ENCODE measurements around the gene SYT14. TPM values are rescaled to one million over a fixed set of nuclear protein-coding genes. Genes with fewer than 3 reads are reported as not detected.

SYT14 gene
- total RNA-seq, 2 donors from 2014 or later, result 6.2 to 7.1 TPM

- H3K27me3 Mint-ChIP-seq (ENCODE audit: insufficient read depth), result no peaks in the 10 kb centered on the region
- no peak overlapping the region for H3K4me3 Mint-ChIP-seq
Measured at GRCh38 chr1:210085359-210085758, 147.3 kb downstream of the SYT14 start.

GRCh38 chr1:210087058-210087457 lies 149.0 kb downstream of the SYT14 start:
- Histone ChIP-seq H3K4me3 (ENCODE audit: low read length) (no peak overlapping the region), H3K36me3 (ENCODE audit: control insufficient read depth, insufficient read depth, low read length) (no peaks in the 10 kb centered on the region), H3K27ac (ENCODE audit: low read depth, low read length) (no peak overlapping the region), H3K9me3 (ENCODE audit: control insufficient read depth, low read length) (no peaks in the 10 kb centered on the region), H3K4me1 (ENCODE audit: control insufficient read depth, insufficient read depth, low read length) (peaks cover 6% of the 10 kb centered on the region), H3K9ac (ENCODE audit: extremely low read depth, low read length, poor library complexity, severe bottlenecking) (no peak overlapping the region), H3K27me3 (ENCODE audit: control insufficient read depth, insufficient read depth, low read length, poor library complexity, severe bottlenecking) (no peaks in the 10 kb centered on the region)
- peaks cover 5% of the 10 kb centered on the region for H3K4me1 Mint-ChIP-seq
- H3K36me3 Mint-ChIP-seq (ENCODE audit: low read depth), result peaks cover 2% of the 10 kb centered on the region
- no peak overlapping the region for H3K27ac Mint-ChIP-seq
- TF ChIP-seq CTCF (conservative IDR thresholded peaks at IDR 0.05), result no peak
- H3K4me3 Mint-ChIP-seq, result no peak overlapping the region
- H3K9me3 Mint-ChIP-seq, result no peaks in the 10 kb centered on the region
- no peaks in the 10 kb centered on the region for H3K27me3 Mint-ChIP-seq (ENCODE audit: insufficient read depth)
- WGBS, 2 experiments (ENCODE audit: insufficient coverage in 1 of 2, insufficient read length in 1 of 2), result 85 to 86% methylated on average over 3 to 6 of the region's 6 CpGs
- DNase-seq, result no peak

More at GRCh38 chr1:210085359-210085758, 147.3 kb downstream of the SYT14 start:
- no peak overlapping the region for H3K27ac ChIP-seq (ENCODE audit: low read depth, low read length)
- H3K4me3 ChIP-seq (ENCODE audit: low read length), result no peak overlapping the region
- H3K9me3 Mint-ChIP-seq, result no peaks in the 10 kb centered on the region
- H3K27ac Mint-ChIP-seq, result no peak overlapping the region
- H3K9ac ChIP-seq (ENCODE audit: extremely low read depth, low read length, poor library complexity, severe bottlenecking), result no peak overlapping the region
- peaks cover 2% of the 10 kb centered on the region for H3K36me3 Mint-ChIP-seq (ENCODE audit: low read depth)
- DNase-seq, result no peak
- peaks cover 6% of the 10 kb centered on the region for H3K4me1 ChIP-seq (ENCODE audit: control insufficient read depth, insufficient read depth, low read length)
- TF ChIP-seq CTCF (conservative IDR thresholded peaks at IDR 0.05), result no peak
- 83 to 100% methylated on average over 1 of the region's 1 CpG for WGBS, 2 experiments (ENCODE audit: insufficient coverage in 1 of 2, insufficient read length in 1 of 2)
- no peaks in the 10 kb centered on the region for H3K9me3 ChIP-seq (ENCODE audit: control insufficient read depth, low read length)
- no peaks in the 10 kb centered on the region for H3K36me3 ChIP-seq (ENCODE audit: control insufficient read depth, insufficient read depth, low read length)
- peaks cover 5% of the 10 kb centered on the region for H3K4me1 Mint-ChIP-seq
- H3K27me3 ChIP-seq (ENCODE audit: control insufficient read depth, insufficient read depth, low read length, poor library complexity, severe bottlenecking), result no peaks in the 10 kb centered on the region

GRCh38 chr1:210089855-210090254 lies 151.8 kb downstream of the SYT14 start:
- no peak overlapping the region for H3K4me3 Mint-ChIP-seq
- no peak overlapping the region for H3K27ac Mint-ChIP-seq
- H3K27ac ChIP-seq (ENCODE audit: low read depth, low read length), result no peak overlapping the region
- H3K27me3 ChIP-seq (ENCODE audit: control insufficient read depth, insufficient read depth, low read length, poor library complexity, severe bottlenecking), result no peaks in the 10 kb centered on the region
- no peaks in the 10 kb centered on the region for H3K9me3 Mint-ChIP-seq
- no peaks in the 10 kb centered on the region for H3K9me3 ChIP-seq (ENCODE audit: control insufficient read depth, low read length)
- H3K36me3 Mint-ChIP-seq (ENCODE audit: low read depth), result peaks cover 2% of the 10 kb centered on the region
- TF ChIP-seq CTCF (conservative IDR thresholded peaks at IDR 0.05), result no peak
- WGBS, 2 experiments (ENCODE audit: insufficient coverage in 1 of 2, insufficient read length in 1 of 2), result 92 to 94% methylated on average over 3 to 5 of the region's 6 CpGs
- no peak overlapping the region for H3K9ac ChIP-seq (ENCODE audit: extremely low read depth, low read length, poor library complexity, severe bottlenecking)
- peaks cover 3% of the 10 kb centered on the region for H3K4me1 Mint-ChIP-seq
- no peaks in the 10 kb centered on the region for H3K36me3 ChIP-seq (ENCODE audit: control insufficient read depth, insufficient read depth, low read length)
- H3K27me3 Mint-ChIP-seq (ENCODE audit: insufficient read depth), result no peaks in the 10 kb centered on the region
- no peak overlapping the region for H3K4me3 ChIP-seq (ENCODE audit: low read length)
- DNase-seq, result no peak
- H3K4me1 ChIP-seq (ENCODE audit: control insufficient read depth, insufficient read depth, low read length), result peaks cover 3% of the 10 kb centered on the region
